Glutamatergic neuron (in vitro differentiated cells): Measurements from ENCODE around the gene KCNH2. TPM values are rescaled to one million over a fixed set of nuclear protein-coding genes. Genes with fewer than 3 reads are reported as not detected.
A peak's percentile ranks its signal among the peaks of the same experiment; 100 is the strongest.

Experiments used
- DNase-seq: peaks from one replicate; pipeline ENCODE4 v3.0.0; 2022
- H3K27ac Mint-ChIP-seq: one replicate; pipeline ENCODE4 v1.8.0; 2020; ENCODE audit warnings: mild to moderate bottlenecking, mixed read lengths, inconsistent platforms; ENCODE audit not compliant: unreplicated experiment
- H3K27me3 Mint-ChIP-seq: one replicate; pipeline ENCODE4 v1.8.0; 2020; ENCODE audit warnings: mild to moderate bottlenecking, moderate library complexity, mixed read lengths, inconsistent platforms; ENCODE audit not compliant: unreplicated experiment
- H3K36me3 Mint-ChIP-seq: one replicate; pipeline ENCODE4 v1.8.0; 2020; ENCODE audit warnings: mild to moderate bottlenecking, mixed read lengths, inconsistent platforms; ENCODE audit not compliant: unreplicated experiment
- H3K4me1 Mint-ChIP-seq: one replicate; pipeline ENCODE4 v1.8.0; 2020; ENCODE audit warnings: mild to moderate bottlenecking, low read depth, mixed read lengths, inconsistent platforms; ENCODE audit not compliant: unreplicated experiment
- H3K4me3 Mint-ChIP-seq: one replicate; pipeline ENCODE4 v1.8.0; 2020; ENCODE audit warnings: mild to moderate bottlenecking, mixed read lengths, inconsistent platforms; ENCODE audit not compliant: unreplicated experiment
- H3K9me3 Mint-ChIP-seq: one replicate; pipeline ENCODE4 v1.8.0; 2020; ENCODE audit warnings: mild to moderate bottlenecking, moderate library complexity, mixed read lengths, inconsistent platforms; ENCODE audit not compliant: unreplicated experiment
- CTCF ChIP-seq: fragments of 200-600 bp; sonication (generic); IDR thresholded peaks from one replicate; pipeline ENCODE4 v1.5.0; 2021; ENCODE audit not compliant: partially characterized antibody, unreplicated experiment
- total RNA-seq: library from RNA; stranded (reverse); fragmentation: NEBNext Ultra II Directional; extraction: Animal tissue kit (Norgen Biotek cat#: 25700); gene quantifications from one replicate; pipeline ENCODE4 v1.2.1, GENCODE V29; 2021; ENCODE audit not compliant: unreplicated experiment

KCNH2 gene
- total RNA-seq, 1 donor from 2014 or later, result 73.7 TPM

- H3K9me3 Mint-ChIP-seq, result peaks cover 5% of the 10 kb centered on the region
- no peak for TF ChIP-seq CTCF
- no peak for DNase-seq
- H3K4me1 Mint-ChIP-seq, result peaks cover 14% of the 10 kb centered on the region
- no peaks in the 10 kb centered on the region for H3K36me3 Mint-ChIP-seq
- H3K27ac Mint-ChIP-seq, result no peak overlapping the region
- H3K27me3 Mint-ChIP-seq, result peaks cover 2% of the 10 kb centered on the region
- no peak overlapping the region for H3K4me3 Mint-ChIP-seq
Measured at GRCh38 chr7:150942001-150942590, 36.0 kb downstream of the KCNH2 start.

- DNase-seq, result no peak
- Mint-ChIP-seq H3K36me3 (no peaks in the 10 kb centered on the region), H3K4me1 (peaks cover 14% of the 10 kb centered on the region), H3K4me3 (no peak overlapping the region), H3K27ac (no peak overlapping the region), H3K27me3 (peaks cover 2% of the 10 kb centered on the region), H3K9me3 (peaks cover 4% of the 10 kb centered on the region)
- no peak for TF ChIP-seq CTCF
Measured at GRCh38 chr7:150941351-150942000, 36.6 kb downstream of the KCNH2 start.

- H3K9me3 Mint-ChIP-seq, result peaks cover 4% of the 10 kb centered on the region
- no peak for TF ChIP-seq CTCF
Measured at GRCh38 chr7:150940431-150941102, 37.6 kb downstream of the KCNH2 start.

GRCh38 chr7:150939466-150939865 is 38.7 kb downstream of the KCNH2 start:
- Mint-ChIP-seq H3K9me3 (peaks cover 4% of the 10 kb centered on the region), H3K36me3 (no peaks in the 10 kb centered on the region), H3K27ac (no peak overlapping the region), H3K4me1 (peaks cover 13% of the 10 kb centered on the region), H3K4me3 (no peak overlapping the region), H3K27me3 (peaks cover 4% of the 10 kb centered on the region)
- no peak for TF ChIP-seq CTCF
- no peak for DNase-seq

More at GRCh38 chr7:150940431-150941102, 37.6 kb downstream of the KCNH2 start:
- H3K27ac Mint-ChIP-seq, result peak overlapping the region; percentile 33
- H3K36me3 Mint-ChIP-seq, result no peaks in the 10 kb centered on the region
- no peak for DNase-seq
- H3K4me1 Mint-ChIP-seq, result peaks cover 11% of the 10 kb centered on the region
- H3K27me3 Mint-ChIP-seq, result peaks cover 4% of the 10 kb centered on the region
- no peak overlapping the region for H3K4me3 Mint-ChIP-seq

- H3K27ac Mint-ChIP-seq, result no peak overlapping the region
- H3K4me3 Mint-ChIP-seq, result no peak overlapping the region
- peaks cover 4% of the 10 kb centered on the region for H3K9me3 Mint-ChIP-seq
- no peak for DNase-seq
- no peaks in the 10 kb centered on the region for H3K36me3 Mint-ChIP-seq
- TF ChIP-seq CTCF, result no peak
- H3K4me1 Mint-ChIP-seq, result peaks cover 16% of the 10 kb centered on the region
- peaks cover 4% of the 10 kb centered on the region for H3K27me3 Mint-ChIP-seq
Measured at GRCh38 chr7:150939052-150939451, 39.1 kb downstream of the KCNH2 start.
